ENCODE measurements around the gene COL6A1.

COL6A1 gene
- 7.3 to 16.2 (median 10.5) reads per million in 3 donors for total RNA-seq

GRCh38 chr21:45981151-45982091, at the start of gene COL6A1:
COL6A1 (plus strand) TSS chr21:45981770; CDS start chr21:45981851, 81 bp downstream.
- H3K27ac ChIP-seq (ENCODE audit: insufficient read depth, low read length, poor library complexity, severe bottlenecking): no peak within 1 kb of the TSS
- DNase-seq: peak; percentile 38 to 64 (median 51)
- no peaks in the 10 kb centered on the region for H3K27me3 ChIP-seq (replicated peaks; ENCODE audit: control insufficient read depth, insufficient read depth, low read length, poor library complexity, severe bottlenecking)
- no peaks in the 10 kb centered on the region for H3K36me3 ChIP-seq (ENCODE audit: control insufficient read depth, insufficient read depth, low read length)
- no peaks in the 10 kb centered on the region for H3K9me3 ChIP-seq (ENCODE audit: control insufficient read depth, low read length)
- H3K4me1 ChIP-seq (ENCODE audit: control insufficient read depth, insufficient read depth, low read length, poor library complexity, severe bottlenecking): peaks cover 18% of the 10 kb centered on the region
- H3K4me3 ChIP-seq (ENCODE audit: insufficient read depth, low read depth, low read length, poor library complexity, severe bottlenecking): peak within 1 kb of the TSS; percentile 54

GRCh38 chr21:45932922-45933502, 48.6 kb upstream of the COL6A1 start:
- Histone ChIP-seq H3K4me3 (ENCODE audit: insufficient read depth, low read depth, low read length, poor library complexity, severe bottlenecking) (no peak overlapping the region), H3K9me3 (ENCODE audit: control insufficient read depth, low read length) (no peaks in the 10 kb centered on the region), H3K27me3 (replicated peaks; ENCODE audit: control insufficient read depth, insufficient read depth, low read length, poor library complexity, severe bottlenecking) (peaks cover 4% of the 10 kb centered on the region), H3K27ac (ENCODE audit: insufficient read depth, low read length, poor library complexity, severe bottlenecking) (no peak overlapping the region), H3K4me1 (ENCODE audit: control insufficient read depth, insufficient read depth, low read length, poor library complexity, severe bottlenecking) (no peaks in the 10 kb centered on the region), H3K36me3 (ENCODE audit: control insufficient read depth, insufficient read depth, low read length) (no peaks in the 10 kb centered on the region)
- no peak for DNase-seq

GRCh38 chr21:45934085-45934484, 47.5 kb upstream of the COL6A1 start:
- Histone ChIP-seq H3K4me1 (ENCODE audit: control insufficient read depth, insufficient read depth, low read length, poor library complexity, severe bottlenecking) (no peaks in the 10 kb centered on the region), H3K4me3 (ENCODE audit: insufficient read depth, low read depth, low read length, poor library complexity, severe bottlenecking) (no peak overlapping the region), H3K27ac (ENCODE audit: insufficient read depth, low read length, poor library complexity, severe bottlenecking) (no peak overlapping the region), H3K36me3 (ENCODE audit: control insufficient read depth, insufficient read depth, low read length) (no peaks in the 10 kb centered on the region), H3K9me3 (ENCODE audit: control insufficient read depth, low read length) (no peaks in the 10 kb centered on the region), H3K27me3 (replicated peaks; ENCODE audit: control insufficient read depth, insufficient read depth, low read length, poor library complexity, severe bottlenecking) (peaks cover 4% of the 10 kb centered on the region)
- DNase-seq: no peak

GRCh38 chr21:45934554-45934953, 47.0 kb upstream of the COL6A1 start:
- peaks cover 4% of the 10 kb centered on the region for H3K27me3 ChIP-seq (replicated peaks; ENCODE audit: control insufficient read depth, insufficient read depth, low read length, poor library complexity, severe bottlenecking)
- no peak overlapping the region for H3K27ac ChIP-seq (ENCODE audit: insufficient read depth, low read length, poor library complexity, severe bottlenecking)
- no peak overlapping the region for H3K4me3 ChIP-seq (ENCODE audit: insufficient read depth, low read depth, low read length, poor library complexity, severe bottlenecking)
- H3K4me1 ChIP-seq (ENCODE audit: control insufficient read depth, insufficient read depth, low read length, poor library complexity, severe bottlenecking): no peaks in the 10 kb centered on the region
- H3K36me3 ChIP-seq (ENCODE audit: control insufficient read depth, insufficient read depth, low read length): no peaks in the 10 kb centered on the region
- no peaks in the 10 kb centered on the region for H3K9me3 ChIP-seq (ENCODE audit: control insufficient read depth, low read length)
- no peak for DNase-seq

GRCh38 chr21:45935628-45936027, 45.9 kb upstream of the COL6A1 start:
- Histone ChIP-seq H3K27ac (ENCODE audit: insufficient read depth, low read length, poor library complexity, severe bottlenecking) (no peak overlapping the region), H3K4me3 (ENCODE audit: insufficient read depth, low read depth, low read length, poor library complexity, severe bottlenecking) (no peak overlapping the region), H3K4me1 (ENCODE audit: control insufficient read depth, insufficient read depth, low read length, poor library complexity, severe bottlenecking) (no peaks in the 10 kb centered on the region), H3K9me3 (ENCODE audit: control insufficient read depth, low read length) (no peaks in the 10 kb centered on the region), H3K27me3 (replicated peaks; ENCODE audit: control insufficient read depth, insufficient read depth, low read length, poor library complexity, severe bottlenecking) (peaks cover 4% of the 10 kb centered on the region), H3K36me3 (ENCODE audit: control insufficient read depth, insufficient read depth, low read length) (no peaks in the 10 kb centered on the region)
- no peak for DNase-seq

- Histone ChIP-seq H3K9me3 (ENCODE audit: control insufficient read depth, low read length) (no peaks in the 10 kb centered on the region), H3K36me3 (ENCODE audit: control insufficient read depth, insufficient read depth, low read length) (no peaks in the 10 kb centered on the region), H3K27me3 (replicated peaks; ENCODE audit: control insufficient read depth, insufficient read depth, low read length, poor library complexity, severe bottlenecking) (no peaks in the 10 kb centered on the region), H3K4me3 (ENCODE audit: insufficient read depth, low read depth, low read length, poor library complexity, severe bottlenecking) (no peak overlapping the region), H3K27ac (ENCODE audit: insufficient read depth, low read length, poor library complexity, severe bottlenecking) (no peak overlapping the region), H3K4me1 (ENCODE audit: control insufficient read depth, insufficient read depth, low read length, poor library complexity, severe bottlenecking) (no peaks in the 10 kb centered on the region)
- DNase-seq: no peak
These were observed 43.7 kb upstream of the COL6A1 start for GRCh38 chr21:45937721-45938452.

GRCh38 chr21:45938453-45938755, 43.2 kb upstream of the COL6A1 start:
- no peaks in the 10 kb centered on the region for H3K27me3 ChIP-seq (replicated peaks; ENCODE audit: control insufficient read depth, insufficient read depth, low read length, poor library complexity, severe bottlenecking)
- H3K27ac ChIP-seq (ENCODE audit: insufficient read depth, low read length, poor library complexity, severe bottlenecking): no peak overlapping the region
- DNase-seq: no peak
- no peak overlapping the region for H3K4me3 ChIP-seq (ENCODE audit: insufficient read depth, low read depth, low read length, poor library complexity, severe bottlenecking)
- H3K36me3 ChIP-seq (ENCODE audit: control insufficient read depth, insufficient read depth, low read length): no peaks in the 10 kb centered on the region
- H3K4me1 ChIP-seq (ENCODE audit: control insufficient read depth, insufficient read depth, low read length, poor library complexity, severe bottlenecking): no peaks in the 10 kb centered on the region
- no peaks in the 10 kb centered on the region for H3K9me3 ChIP-seq (ENCODE audit: control insufficient read depth, low read length)

GRCh38 chr21:45938811-45939520, 42.6 kb upstream of the COL6A1 start:
- Histone ChIP-seq H3K27me3 (replicated peaks; ENCODE audit: control insufficient read depth, insufficient read depth, low read length, poor library complexity, severe bottlenecking) (no peaks in the 10 kb centered on the region), H3K9me3 (ENCODE audit: control insufficient read depth, low read length) (no peaks in the 10 kb centered on the region), H3K4me3 (ENCODE audit: insufficient read depth, low read depth, low read length, poor library complexity, severe bottlenecking) (no peak overlapping the region), H3K27ac (ENCODE audit: insufficient read depth, low read length, poor library complexity, severe bottlenecking) (no peak overlapping the region), H3K36me3 (ENCODE audit: control insufficient read depth, insufficient read depth, low read length) (no peaks in the 10 kb centered on the region), H3K4me1 (ENCODE audit: control insufficient read depth, insufficient read depth, low read length, poor library complexity, severe bottlenecking) (no peaks in the 10 kb centered on the region)
- DNase-seq: no peak

GRCh38 chr21:45939521-45940045, 42.0 kb upstream of the COL6A1 start:
- Histone ChIP-seq H3K4me1 (ENCODE audit: control insufficient read depth, insufficient read depth, low read length, poor library complexity, severe bottlenecking) (no peaks in the 10 kb centered on the region), H3K27ac (ENCODE audit: insufficient read depth, low read length, poor library complexity, severe bottlenecking) (no peak overlapping the region), H3K9me3 (ENCODE audit: control insufficient read depth, low read length) (no peaks in the 10 kb centered on the region), H3K27me3 (replicated peaks; ENCODE audit: control insufficient read depth, insufficient read depth, low read length, poor library complexity, severe bottlenecking) (no peaks in the 10 kb centered on the region), H3K4me3 (ENCODE audit: insufficient read depth, low read depth, low read length, poor library complexity, severe bottlenecking) (no peak overlapping the region), H3K36me3 (ENCODE audit: control insufficient read depth, insufficient read depth, low read length) (no peaks in the 10 kb centered on the region)
- no peak for DNase-seq
